Vagina (tissue), 2 donors: ENCODE results near the gene IQCN. TPM values are rescaled to one million over a fixed set of nuclear protein-coding genes. Genes with fewer than 3 reads are reported as not detected.
A peak's percentile ranks its signal among the peaks of the same experiment; 100 is the strongest.

Source experiments
- DNase-seq, 2 donors: peaks; one replicate each; pipeline ENCODE4 v3.0.0-alpha.2; 2017; ENCODE audit errors: extremely low spot score in 2 of 2
- H3K27ac ChIP-seq: fragments of 200-600 bp; sonication (generic); one replicate; pipeline ENCODE4 v1.5.1; 2019
- H3K27me3 ChIP-seq: fragments of 200-600 bp; sonication (generic); one replicate; pipeline ENCODE4 v1.5.1; 2019
- H3K36me3 ChIP-seq, 2 donors: fragments of 200-600 bp; sonication (generic); one replicate each; pipeline ENCODE4 v1.5.1; 2017 to 2019
- H3K4me1 ChIP-seq: fragments of 200-600 bp; sonication (generic); one replicate; pipeline ENCODE4 v1.5.1; 2019
- H3K4me3 ChIP-seq, 2 donors: fragments of 200-600 bp; sonication (generic); 1 replicate in 1 of 2; 2 replicates in 1 of 2; pipeline ENCODE4 v1.5.1; 2016 to 2019
- H3K9me3 ChIP-seq: fragments of 200-600 bp; sonication (generic); one replicate; pipeline ENCODE4 v1.5.1; 2019
- CTCF ChIP-seq, 3 experiments: fragments of 450-650 bp in 2 of 3; fragments of 200-600 bp in 1 of 3; sonication (generic) in 1 of 3; IDR thresholded peaks; one replicate each; pipeline ENCODE4 v1.5.1; 2017 to 2019; ENCODE audit warnings: antibody characterized with exemption in 3 of 3, mild to moderate bottlenecking in 2 of 3, moderate library complexity in 2 of 3
- POLR2A ChIP-seq, 2 donors: fragments of 450-650 bp; IDR thresholded peaks; one replicate each; pipeline ENCODE4 v1.6.1; 2017; ENCODE audit warnings: antibody characterized with exemption in 2 of 2, mild to moderate bottlenecking in 2 of 2, moderate library complexity in 2 of 2
- POLR2AphosphoS5 ChIP-seq, 2 donors: sonication (generic); formaldehyde crosslinking; IDR thresholded peaks; one replicate each; pipeline ENCODE4 v1.9.0; 2017; ENCODE audit warnings: antibody characterized with exemption in 2 of 2, mild to moderate bottlenecking in 2 of 2, low read depth in 1 of 2; ENCODE audit not compliant: insufficient read depth in 1 of 2
- intact Hi-C: fragments of 100-400 bp; cut with DNase I; formaldehyde crosslinking; loops from one replicate; pipeline ENCODE4 v1.15.1; 2023
- total RNA-seq: library from RNA; depleted of rRNA; stranded (reverse); fragments of >200 nt; gene quantifications from one replicate; pipeline ENCODE4 v1.2.3, GENCODE V29; 2016

Gene IQCN
- total RNA-seq, 1 donor from 2014 or later = 4.4 TPM

- Histone ChIP-seq H3K27me3 (no peaks in the 10 kb centered on the region), H3K4me1 (peaks cover 32% of the 10 kb centered on the region), H3K9me3 (no peaks in the 10 kb centered on the region), H3K36me3 (no peaks in the 10 kb centered on the region), H3K27ac (no peak overlapping the region), H3K4me3 (no peak overlapping the region)
- no peak for DNase-seq
- intact Hi-C loops = no loop called here
- TF ChIP-seq CTCF (IDR thresholded peaks at IDR 0.05) (no peak), POLR2A (IDR thresholded peaks at IDR 0.05) (no peak), POLR2AphosphoS5 (IDR thresholded peaks at IDR 0.05; ENCODE audit: insufficient read depth in 1 of 2, low read depth in 1 of 2) (no peak)
Measured at GRCh38 chr19:18298601-18299000, 24.3 kb upstream of the IQCN start.

- no peaks in the 10 kb centered on the region for H3K27me3 ChIP-seq
- no peak overlapping the region for H3K4me3 ChIP-seq
- no peaks in the 10 kb centered on the region for H3K36me3 ChIP-seq
- H3K9me3 ChIP-seq = no peaks in the 10 kb centered on the region
- peak overlapping the region; percentile 33 for H3K27ac ChIP-seq
- DNase-seq = no peak
- H3K4me1 ChIP-seq = peaks cover 31% of the 10 kb centered on the region
- no peak for TF ChIP-seq POLR2A (IDR thresholded peaks at IDR 0.05)
- no peak for TF ChIP-seq CTCF (IDR thresholded peaks at IDR 0.05)
- TF ChIP-seq POLR2AphosphoS5 (IDR thresholded peaks at IDR 0.05; ENCODE audit: insufficient read depth in 1 of 2, low read depth in 1 of 2) = no peak
- intact Hi-C loops = no loop called here
Measured at GRCh38 chr19:18297308-18297707, 23.1 kb upstream of the IQCN start.

- Histone ChIP-seq H3K9me3 (no peaks in the 10 kb centered on the region), H3K36me3 (no peaks in the 10 kb centered on the region), H3K4me3 (no peak overlapping the region), H3K4me1 (peaks cover 30% of the 10 kb centered on the region), H3K27ac (peak overlapping the region; percentile 99), H3K27me3 (no peaks in the 10 kb centered on the region)
- DNase-seq = no peak
- intact Hi-C loops = no loop called here
- TF ChIP-seq POLR2A (IDR thresholded peaks at IDR 0.05) (no peak), POLR2AphosphoS5 (IDR thresholded peaks at IDR 0.05; ENCODE audit: insufficient read depth in 1 of 2, low read depth in 1 of 2) (no peak), CTCF (IDR thresholded peaks at IDR 0.05) (no peak)
Measured at GRCh38 chr19:18295034-18295451, 20.8 kb upstream of the IQCN start.

- Histone ChIP-seq H3K27me3 (no peaks in the 10 kb centered on the region), H3K9me3 (no peaks in the 10 kb centered on the region), H3K36me3 (no peaks in the 10 kb centered on the region), H3K27ac (peak overlapping the region; percentile 99), H3K4me1 (peaks cover 30% of the 10 kb centered on the region), H3K4me3 (no peak overlapping the region)
- DNase-seq = no peak
- intact Hi-C loops = no loop called here
- TF ChIP-seq CTCF (IDR thresholded peaks at IDR 0.05) = no peak
- no peak for TF ChIP-seq POLR2AphosphoS5 (IDR thresholded peaks at IDR 0.05; ENCODE audit: insufficient read depth in 1 of 2, low read depth in 1 of 2)
- TF ChIP-seq POLR2A (IDR thresholded peaks at IDR 0.05) = no peak
Measured at GRCh38 chr19:18294467-18294864, 20.2 kb upstream of the IQCN start.

GRCh38 chr19:18293642-18294466 is 19.6 kb upstream of the IQCN start:
- no peaks in the 10 kb centered on the region for H3K9me3 ChIP-seq
- H3K4me3 ChIP-seq = peak overlapping the region; percentile 62 to 68
- intact Hi-C loops = no loop called here
- H3K27me3 ChIP-seq = no peaks in the 10 kb centered on the region
- no peak for DNase-seq
- TF ChIP-seq CTCF (IDR thresholded peaks at IDR 0.05) = no peak
- TF ChIP-seq POLR2AphosphoS5 (IDR thresholded peaks at IDR 0.05; ENCODE audit: insufficient read depth in 1 of 2, low read depth in 1 of 2) = no peak
- no peak for TF ChIP-seq POLR2A (IDR thresholded peaks at IDR 0.05)
- peak overlapping the region; percentile 99 for H3K27ac ChIP-seq
- H3K36me3 ChIP-seq = no peaks in the 10 kb centered on the region
- peaks cover 30% of the 10 kb centered on the region for H3K4me1 ChIP-seq
